Fibroblast of skin of left quadriceps (primary cell): ENCODE data around the gene ADAMTSL1.

Experiments used
- DNase-seq, 2 experiments: peaks; one replicate each; pipeline ENCODE4 v3.0.0-alpha.2; 2013; ENCODE audit warnings: low read depth in 2 of 2

Gene ADAMTSL1

GRCh38 chr9:18501949-18502348, 28.0 kb downstream of the ADAMTSL1 start:
- no peak for DNase-seq

DNA sequence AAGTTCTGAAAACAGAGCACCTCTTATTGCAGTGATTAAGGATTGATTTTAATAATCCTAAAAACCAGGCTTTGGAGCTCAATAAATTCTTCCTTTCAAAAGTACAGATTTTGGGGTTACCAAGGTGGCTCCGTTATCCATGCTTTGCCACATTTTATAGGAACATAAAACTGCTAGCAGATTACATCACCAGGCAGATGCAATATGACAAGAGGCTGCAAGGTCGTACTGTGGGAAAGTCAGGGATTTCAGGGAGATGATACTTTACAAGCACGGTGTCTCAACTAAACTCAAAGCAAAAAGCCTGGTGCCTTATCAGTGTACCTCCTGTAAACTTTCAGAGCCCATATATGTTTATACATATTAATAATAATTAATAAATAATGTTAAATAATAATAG, 28.6 kb downstream of the ADAMTSL1 start:
- DNase-seq = no peak

DNA sequence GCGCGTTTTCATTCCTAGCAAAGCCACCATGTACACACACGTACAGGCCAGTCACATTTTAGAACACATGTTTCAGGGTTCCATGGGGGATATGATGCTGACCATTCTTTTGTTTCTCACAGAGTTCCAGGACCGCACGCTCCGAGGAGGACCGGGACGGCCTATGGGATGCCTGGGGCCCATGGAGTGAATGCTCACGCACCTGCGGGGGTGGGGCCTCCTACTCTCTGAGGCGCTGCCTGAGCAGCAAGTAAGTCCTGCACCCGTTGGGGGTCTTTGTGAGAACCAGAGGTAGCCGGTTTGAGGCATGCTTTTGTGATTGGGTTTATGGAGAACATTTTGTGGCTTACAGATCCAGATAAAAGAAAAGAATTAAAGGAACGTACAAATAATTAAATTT, 30.8 kb downstream of the ADAMTSL1 start:
- no peak for DNase-seq

- DNase-seq = no peak
Observed at GRCh38 chr9:18507151-18507550, 33.2 kb downstream of the ADAMTSL1 start.

- no peak for DNase-seq
Observed at GRCh38 chr9:18516514-18516913, 42.6 kb downstream of the ADAMTSL1 start.

GRCh38 chr9:18516965-18517364, 43.0 kb downstream of the ADAMTSL1 start:
- DNase-seq = no peak

DNA sequence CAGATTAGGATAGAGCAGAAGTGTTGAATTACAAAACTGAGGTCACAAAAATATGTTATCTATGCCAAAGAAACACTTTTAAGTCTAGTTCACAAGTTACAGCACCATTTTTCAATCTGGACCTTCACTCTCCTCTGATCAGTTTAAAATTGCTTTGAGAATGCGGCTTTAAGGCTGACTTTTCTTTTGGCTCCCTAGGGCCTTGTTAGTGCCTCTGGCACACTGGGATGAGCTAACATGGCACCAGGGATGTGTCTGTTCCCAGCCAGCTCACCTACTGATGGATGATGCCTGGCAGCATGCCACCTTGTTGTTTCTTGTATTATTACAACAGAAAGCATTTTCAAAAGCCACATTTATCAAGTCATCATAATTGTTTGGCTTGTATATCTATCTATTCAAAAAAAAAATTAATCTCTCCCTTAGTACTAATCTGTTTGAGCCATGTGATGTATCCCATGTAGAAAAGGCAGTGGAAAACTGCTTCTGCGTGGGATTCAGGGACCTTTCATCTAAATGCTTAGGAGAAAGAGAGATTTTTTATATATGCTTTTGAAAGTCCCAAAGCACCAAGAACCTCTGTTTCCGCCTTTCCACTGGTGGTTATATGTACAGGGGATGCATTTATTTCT, 46.6 kb downstream of the ADAMTSL1 start:
- DNase-seq = no peak

- no peak for DNase-seq
Observed at GRCh38 chr9:18526685-18527084, 52.7 kb downstream of the ADAMTSL1 start.

DNA sequence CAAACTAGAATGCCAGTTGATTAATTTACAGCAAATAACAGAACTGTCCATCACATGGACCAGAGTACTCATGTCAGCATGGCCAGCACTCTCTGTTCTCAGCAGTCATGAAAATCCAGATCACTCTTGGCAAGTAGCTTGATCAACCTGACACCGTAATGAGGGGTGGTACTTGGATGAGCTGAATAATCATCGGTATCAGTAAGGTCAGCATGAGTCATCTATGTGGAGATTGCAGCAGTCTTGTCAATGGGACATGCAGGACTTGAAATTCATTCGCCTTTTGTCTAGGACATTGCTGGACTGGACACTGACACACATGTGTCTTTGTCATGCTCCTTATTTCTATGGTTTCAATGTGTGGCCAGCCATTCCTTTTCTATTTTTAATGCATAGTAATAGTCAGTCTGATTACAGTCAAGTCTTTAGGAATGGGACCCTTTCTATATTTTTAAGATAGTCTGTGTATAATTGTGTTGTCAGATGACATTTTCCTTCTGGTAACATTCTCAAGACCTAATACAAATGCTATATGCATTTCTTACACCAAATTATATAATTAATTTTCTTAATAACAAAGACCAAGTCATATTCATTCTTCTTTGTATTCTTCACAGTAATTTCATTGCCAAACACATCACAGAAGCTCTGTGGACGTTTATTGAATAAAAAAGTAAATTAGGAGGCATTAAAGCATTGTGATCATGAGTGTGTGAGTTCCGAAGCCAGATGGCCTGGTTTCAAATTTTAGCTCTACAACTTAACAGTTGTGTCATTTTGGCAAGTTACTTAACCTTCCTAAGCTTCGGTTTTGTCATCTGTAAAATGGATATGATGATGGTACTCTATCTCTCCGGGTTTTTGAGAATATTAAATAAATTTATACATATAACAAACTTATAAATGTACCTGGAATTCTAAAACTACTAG, 57.4 kb downstream of the ADAMTSL1 start:
- DNase-seq = no peak

- no peak for DNase-seq
Observed at GRCh38 chr9:18534611-18535010, 60.7 kb downstream of the ADAMTSL1 start.

- DNase-seq = no peak
Observed at GRCh38 chr9:18536554-18536953, 62.6 kb downstream of the ADAMTSL1 start.

DNA sequence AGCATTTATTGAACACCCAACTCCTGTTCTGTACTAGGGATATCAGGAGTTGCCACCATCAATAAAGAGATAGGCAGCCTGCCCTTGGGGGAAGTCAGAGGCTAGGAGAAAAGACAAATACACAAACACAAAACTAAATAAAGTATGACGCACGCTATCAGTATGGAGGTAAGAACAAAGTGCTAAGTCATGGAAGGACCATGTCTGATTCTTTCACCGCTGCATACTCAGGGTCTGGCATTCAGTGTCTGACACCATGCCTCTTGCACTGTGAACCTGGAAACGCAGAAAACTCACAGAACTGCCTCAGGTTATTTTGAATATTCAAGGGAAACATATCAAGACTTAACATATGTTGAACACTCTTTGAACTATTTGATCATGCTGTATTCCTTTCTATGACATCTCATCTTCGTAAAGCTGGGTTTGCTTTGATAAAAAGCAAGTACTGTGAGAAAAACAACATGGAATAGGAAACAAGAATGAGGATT, 65.3 kb downstream of the ADAMTSL1 start:
- no peak for DNase-seq

- DNase-seq = peak; percentile 59 to 64
Observed at GRCh38 chr9:18542837-18543405, 69.0 kb downstream of the ADAMTSL1 start.

GRCh38 chr9:18543406-18544192, 69.6 kb downstream of the ADAMTSL1 start:
- DNase-seq = peak; percentile 92 to 93

DNA sequence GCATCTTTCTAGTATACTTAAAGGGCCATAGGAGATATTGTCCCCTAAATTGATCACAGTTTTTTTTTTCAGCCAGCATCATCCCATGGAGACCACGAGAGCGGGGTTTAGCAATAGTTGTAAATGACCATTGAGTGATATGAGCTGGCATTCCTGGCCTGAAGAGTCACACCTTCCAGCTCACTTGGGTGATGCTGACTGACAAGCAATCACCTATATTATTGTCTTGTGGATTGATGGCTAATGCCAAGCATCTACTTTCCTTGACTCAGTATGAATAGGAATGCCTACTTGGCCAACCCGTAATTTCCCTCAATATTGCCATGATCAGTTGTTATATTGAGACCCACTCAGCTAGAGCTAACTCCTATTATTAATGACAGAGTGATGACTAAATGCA, 70.5 kb downstream of the ADAMTSL1 start:
- no peak for DNase-seq

DNA sequence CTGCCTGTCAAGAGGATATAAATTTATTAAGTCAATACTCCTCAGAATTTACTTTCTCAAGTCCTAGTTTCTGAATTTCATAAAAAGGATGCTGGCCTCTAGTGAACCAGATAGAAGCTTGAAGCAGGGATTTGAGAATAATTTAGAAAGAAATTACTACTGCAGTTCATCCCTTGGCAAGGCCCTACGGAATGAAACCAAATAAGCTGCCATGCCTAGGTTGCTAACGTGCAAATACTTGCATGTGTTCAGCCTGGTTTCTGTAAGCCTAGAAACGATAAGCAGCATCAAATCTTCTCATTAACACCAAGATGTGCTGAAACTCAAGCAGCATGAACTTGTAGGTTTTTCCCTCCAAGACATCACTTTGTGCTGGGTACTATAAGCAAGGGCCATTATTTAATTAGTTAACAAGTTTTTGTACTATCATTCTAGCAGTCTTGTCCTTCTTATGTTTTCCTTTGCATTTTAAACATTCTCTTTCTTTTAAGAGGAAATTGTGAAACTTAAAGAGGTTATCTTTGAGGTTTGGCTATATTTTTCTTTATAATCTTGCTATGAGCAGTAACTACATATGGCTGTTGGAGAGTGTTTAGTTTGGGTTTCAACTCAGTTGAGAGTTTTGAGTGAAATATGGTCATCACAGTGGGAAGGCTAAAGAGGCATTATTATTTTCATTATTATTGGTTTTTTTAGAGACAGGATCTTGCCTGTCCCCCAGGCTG, 71.8 kb downstream of the ADAMTSL1 start:
- DNase-seq = no peak

- no peak for DNase-seq
Observed at GRCh38 chr9:18548456-18548855, 74.5 kb downstream of the ADAMTSL1 start.

DNA sequence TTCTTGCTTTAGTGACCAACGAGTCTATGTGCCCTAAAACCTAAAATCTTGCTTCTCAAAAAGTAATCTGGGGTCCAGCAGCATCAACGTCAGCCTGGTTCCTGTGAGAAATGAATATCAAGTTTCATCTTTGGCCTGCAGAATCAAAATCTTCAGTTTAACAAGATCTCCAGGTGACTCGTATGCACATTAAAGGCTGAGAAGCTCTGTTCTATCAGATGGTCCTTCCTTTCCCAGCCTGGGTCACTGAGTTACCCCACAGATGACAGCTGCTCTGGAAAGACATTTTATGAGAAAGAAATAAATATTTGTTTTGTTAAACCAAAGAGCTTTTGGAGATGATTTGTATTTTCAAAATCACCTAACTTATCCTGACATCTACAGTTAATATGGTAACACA, 75.8 kb downstream of the ADAMTSL1 start:
- DNase-seq = no peak

DNA sequence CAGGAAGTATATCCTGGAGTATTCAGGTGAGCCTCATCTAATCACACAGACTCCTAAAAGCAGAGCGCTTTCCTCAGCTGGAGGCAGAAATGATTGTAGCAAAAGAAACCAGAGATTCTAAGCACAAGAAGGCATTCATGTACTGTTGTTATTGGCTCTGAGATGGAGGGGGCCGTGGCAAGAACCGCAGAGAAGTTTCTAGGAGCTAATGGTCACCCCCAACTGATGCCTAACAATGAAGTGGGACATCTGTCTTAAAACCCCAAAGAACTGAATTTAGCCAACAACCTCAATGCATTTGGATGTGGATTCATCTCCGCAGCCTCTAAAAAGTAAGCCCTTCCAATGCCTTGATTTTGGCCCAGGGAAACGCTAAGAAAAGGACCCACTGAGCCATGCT, 76.3 kb downstream of the ADAMTSL1 start:
- DNase-seq = no peak

DNA sequence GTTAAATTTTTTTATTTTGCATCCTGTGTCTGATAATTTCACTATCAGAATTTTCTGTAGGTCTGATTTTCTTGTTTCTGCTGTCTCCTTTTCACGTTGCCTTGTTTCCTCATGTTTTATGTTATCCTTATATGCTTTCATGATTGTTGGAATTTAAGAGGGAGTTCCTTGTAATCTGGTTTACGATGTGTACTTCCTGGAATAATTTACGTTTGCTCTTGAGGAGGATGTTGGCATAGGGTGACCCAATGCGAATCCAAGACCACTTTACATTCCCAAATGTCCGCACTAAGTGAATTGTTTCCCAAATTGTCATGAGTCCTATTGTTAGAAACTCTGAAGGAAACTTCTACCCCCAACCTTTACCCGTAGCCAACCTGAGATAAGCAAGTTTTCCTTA, 80.3 kb downstream of the ADAMTSL1 start:
- DNase-seq = no peak
